ENCODE measurements around the gene SHISA5.

SHISA5 gene

GRCh38 chr3:48456456-48456855 lies 47.5 kb downstream of the SHISA5 start:
- DNase-seq = no peak

- DNase-seq = no peak
Observed at GRCh38 chr3:48451270-48451669, 52.7 kb downstream of the SHISA5 start.

GRCh38 chr3:48446425-48447193 lies 57.4 kb downstream of the SHISA5 start, which contains the start of gene ATRIP:
Gene ATRIP, plus strand, starts transcription at chr3:48446737. Its CDS starts 109 bp downstream, at chr3:48446846.
- DNase-seq = peak; percentile 64

- DNase-seq = no peak
Observed at GRCh38 chr3:48446043-48446424, 57.9 kb downstream of the SHISA5 start.

GRCh38 chr3:48445277-48445882 lies 58.6 kb downstream of the SHISA5 start:
- no peak for DNase-seq

GRCh38 chr3:48441940-48442339 lies 62.0 kb downstream of the SHISA5 start:
- DNase-seq = no peak

- no peak for DNase-seq
Observed at GRCh38 chr3:48440590-48440958, 63.4 kb downstream of the SHISA5 start.

- peak; percentile 96 for DNase-seq
Observed at GRCh38 chr3:48439820-48440589, 64.0 kb downstream of the SHISA5 start, which contains the start of the genes CCDC51 and TMA7. Gene CCDC51, minus strand, starts transcription at chr3:48440119. Its CDS starts 4,991 bp downstream, at chr3:48435128. Gene TMA7, plus strand, starts transcription at chr3:48440257. Its CDS starts 40 bp downstream, at chr3:48440297.

- no peak for DNase-seq
Observed at GRCh38 chr3:48437812-48438211, 66.2 kb downstream of the SHISA5 start.

GRCh38 chr3:48436855-48437254 lies 67.1 kb downstream of the SHISA5 start:
- no peak for DNase-seq

- no peak for DNase-seq
Observed at GRCh38 chr3:48436477-48436787, 67.5 kb downstream of the SHISA5 start.

- peak; percentile 67 for DNase-seq
Observed at GRCh38 chr3:48435774-48436476, 68.0 kb downstream of the SHISA5 start.

GRCh38 chr3:48435223-48435595 lies 68.8 kb downstream of the SHISA5 start:
- no peak for DNase-seq

- no peak for DNase-seq
Observed at GRCh38 chr3:48434591-48435222, 69.3 kb downstream of the SHISA5 start.

- no peak for DNase-seq
Observed at GRCh38 chr3:48433472-48434118, 70.4 kb downstream of the SHISA5 start.

GRCh38 chr3:48432411-48433371 lies 71.3 kb downstream of the SHISA5 start:
- DNase-seq = no peak

- DNase-seq = no peak
Observed at GRCh38 chr3:48431224-48432029, 72.5 kb downstream of the SHISA5 start.

- no peak for DNase-seq
Observed at GRCh38 chr3:48430708-48431101, 73.3 kb downstream of the SHISA5 start.

- DNase-seq = peak; percentile 64
Observed at GRCh38 chr3:48429960-48430707, 73.8 kb downstream of the SHISA5 start, which contains the start of gene PLXNB1. Gene PLXNB1, minus strand, starts transcription at chr3:48430086. Its CDS starts 5,475 bp downstream, at chr3:48424611.

Measured in NCI-H526 treated with DMSO at 0.1 percent for 48 hours (cell line).